NCI-H345 treated with DMSO at 0.1 percent for 48 hours (cell line): ENCODE results near the gene PPP1R1B.
A peak's percentile ranks its signal among the peaks of the same experiment; 100 is the strongest.

Experiments used
- DNase-seq: peaks from one replicate; lab custom pipeline; 2025; ENCODE audit not compliant: unreplicated experiment; lab: John Stamatoyannopoulos, UW

PPP1R1B gene

GRCh38 chr17:39631403-39631802 is 4.7 kb downstream of the PPP1R1B start:
- no peak for DNase-seq

- DNase-seq, result no peak
Observed at GRCh38 chr17:39632153-39632941, 5.6 kb downstream of the PPP1R1B start.

GRCh38 chr17:39633570-39634183 is 6.9 kb downstream of the PPP1R1B start:
- DNase-seq, result no peak

GRCh38 chr17:39634384-39634871 is 7.7 kb downstream of the PPP1R1B start:
- DNase-seq, result peak; percentile 22

- no peak for DNase-seq
Observed at GRCh38 chr17:39635614-39636176, 8.9 kb downstream of the PPP1R1B start.

GRCh38 chr17:39636587-39636926 is 9.8 kb downstream of the PPP1R1B start:
- DNase-seq, result no peak

- DNase-seq, result peak; percentile 70
Observed at GRCh38 chr17:39636927-39637736, 10.4 kb downstream of the PPP1R1B start, which contains the start of gene STARD3. Gene STARD3 (plus strand): TSS chr17:39637144. CDS start chr17:39653532, 16,388 bp downstream.

GRCh38 chr17:39638317-39638716 is 11.6 kb downstream of the PPP1R1B start:
- DNase-seq, result no peak

- no peak for DNase-seq
Observed at GRCh38 chr17:39639043-39639442, 12.3 kb downstream of the PPP1R1B start.

- no peak for DNase-seq
Observed at GRCh38 chr17:39639566-39640458, 13.1 kb downstream of the PPP1R1B start.

- no peak for DNase-seq
Observed at GRCh38 chr17:39640591-39641031, 13.9 kb downstream of the PPP1R1B start.

GRCh38 chr17:39641097-39641496 is 14.3 kb downstream of the PPP1R1B start:
- no peak for DNase-seq

- no peak for DNase-seq
Observed at GRCh38 chr17:39641883-39642282, 15.1 kb downstream of the PPP1R1B start.

GRCh38 chr17:39642291-39643074 is 15.7 kb downstream of the PPP1R1B start:
- DNase-seq, result no peak

GRCh38 chr17:39643271-39643670 is 16.5 kb downstream of the PPP1R1B start:
- DNase-seq, result no peak

- no peak for DNase-seq
Observed at GRCh38 chr17:39647256-39647655, 20.5 kb downstream of the PPP1R1B start.

- DNase-seq, result no peak
Observed at GRCh38 chr17:39648616-39649366, 22.0 kb downstream of the PPP1R1B start.

GRCh38 chr17:39650121-39650579 is 23.4 kb downstream of the PPP1R1B start:
- DNase-seq, result no peak
